NCI-H146 treated with DMSO at 0.1 percent for 48 hours (cell line): Measurements from ENCODE around the gene SMDT1.
"Not testable (repeated sequence)": the region's sequence is repeated elsewhere in the genome, so short reads cannot be mapped to it uniquely, and the experiment has no call there.

Experiments
- DNase-seq: peaks from one replicate; lab custom pipeline; 2025; ENCODE audit not compliant: unreplicated experiment; lab: John Stamatoyannopoulos, UW

Gene SMDT1

GRCh38 chr22:42070517-42071422 lies 8.7 kb upstream of the SMDT1 start, which contains the start of gene NAGA:
TSS of gene NAGA (minus strand) at chr22:42070812. CDS start at chr22:42070297, 515 bp downstream.
- DNase-seq = peak; percentile 86

- not testable (repeated sequence) for DNase-seq
These were observed 8.0 kb upstream of the SMDT1 start for GRCh38 chr22:42071508-42071907.

- no peak for DNase-seq
These were observed 6.7 kb upstream of the SMDT1 start for GRCh38 chr22:42072606-42073330.

GRCh38 chr22:42073621-42074041 lies 5.9 kb upstream of the SMDT1 start:
- no peak for DNase-seq

- DNase-seq = no peak
These were observed 5.2 kb upstream of the SMDT1 start, which contains the start of gene PHETA2 for GRCh38 chr22:42074132-42074811. TSS of gene PHETA2 (plus strand) at chr22:42074248. CDS start at chr22:42077294, 3,046 bp downstream.

- DNase-seq = no peak
These were observed 4.4 kb upstream of the SMDT1 start for GRCh38 chr22:42074846-42075676.

- no peak for DNase-seq
These were observed 2.6 kb upstream of the SMDT1 start for GRCh38 chr22:42076764-42077485.

- no peak for DNase-seq
These were observed 1.9 kb upstream of the SMDT1 start for GRCh38 chr22:42077486-42078125.

GRCh38 chr22:42078469-42079318 lies 806 bp upstream of the SMDT1 start:
- no peak for DNase-seq

- no peak for DNase-seq
These were observed 787 bp downstream of the SMDT1 start for GRCh38 chr22:42080287-42080686.

GRCh38 chr22:42083119-42083518 lies 3.6 kb downstream of the SMDT1 start:
- no peak for DNase-seq

GRCh38 chr22:42084874-42085273 lies 5.4 kb downstream of the SMDT1 start:
- no peak for DNase-seq

GRCh38 chr22:42086051-42086450 lies 6.6 kb downstream of the SMDT1 start:
- DNase-seq = no peak

- DNase-seq = peak; percentile 94
These were observed 11.3 kb downstream of the SMDT1 start, which contains the start of gene NDUFA6 for GRCh38 chr22:42090596-42091454. TSS of gene NDUFA6 (minus strand) at chr22:42090772. CDS start at chr22:42090744, 28 bp downstream.

GRCh38 chr22:42091455-42091782 lies 11.9 kb downstream of the SMDT1 start:
- no peak for DNase-seq

GRCh38 chr22:42101199-42101598 lies 21.7 kb downstream of the SMDT1 start:
- no peak for DNase-seq

- not testable (repeated sequence) for DNase-seq
These were observed 24.9 kb downstream of the SMDT1 start for GRCh38 chr22:42104332-42104860.
